ENCODE results near the gene PCP2.

PCP2 gene

GRCh38 chr19:7638802-7639465 lies 5.4 kb upstream of the PCP2 start:
- no peak for DNase-seq (ENCODE audit: low spot score)

DNA sequence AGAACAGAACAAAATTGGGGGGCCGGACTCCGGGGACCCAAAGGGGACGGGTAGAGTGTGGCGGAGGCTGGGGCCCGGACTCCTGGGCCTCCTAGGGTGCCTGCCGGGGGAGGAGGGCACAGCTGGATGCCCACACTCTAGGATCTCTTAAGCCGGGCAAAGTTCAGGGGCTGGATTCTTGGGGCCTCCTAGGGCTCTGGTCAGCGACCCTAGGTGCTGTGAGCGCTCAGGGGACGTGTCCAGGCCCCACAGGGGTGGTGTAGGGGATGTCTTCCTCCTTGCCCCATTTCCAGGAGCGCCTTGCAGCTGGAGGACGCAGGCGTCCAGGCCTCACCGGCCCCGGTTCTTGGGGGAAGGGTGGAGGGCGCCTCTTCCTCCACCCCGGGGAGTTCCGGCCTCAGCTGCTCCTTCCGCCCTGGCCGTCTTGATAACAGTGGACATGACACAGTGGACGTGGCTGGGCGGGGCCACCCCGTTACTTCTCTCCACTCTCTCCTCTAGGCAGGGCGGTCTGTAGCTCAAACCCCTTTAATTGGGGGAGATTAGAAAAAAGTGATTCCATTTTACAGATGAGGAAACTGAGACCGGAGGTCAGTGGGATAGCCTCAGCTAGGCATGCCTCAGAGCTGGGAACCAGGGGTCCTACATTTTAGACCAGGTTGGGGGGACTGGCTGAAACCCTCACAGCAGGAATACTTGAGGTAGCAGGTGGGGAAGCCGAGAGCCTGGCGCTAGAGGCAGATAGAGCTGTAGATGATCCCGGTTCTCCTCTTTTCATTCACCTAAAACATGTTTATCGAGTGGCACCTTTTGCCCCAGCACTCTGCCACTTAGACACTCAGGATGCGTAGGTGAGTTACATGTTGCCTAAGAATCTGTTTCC lies 4.1 kb upstream of the PCP2 start:
- no peak for DNase-seq (ENCODE audit: low spot score)

DNA sequence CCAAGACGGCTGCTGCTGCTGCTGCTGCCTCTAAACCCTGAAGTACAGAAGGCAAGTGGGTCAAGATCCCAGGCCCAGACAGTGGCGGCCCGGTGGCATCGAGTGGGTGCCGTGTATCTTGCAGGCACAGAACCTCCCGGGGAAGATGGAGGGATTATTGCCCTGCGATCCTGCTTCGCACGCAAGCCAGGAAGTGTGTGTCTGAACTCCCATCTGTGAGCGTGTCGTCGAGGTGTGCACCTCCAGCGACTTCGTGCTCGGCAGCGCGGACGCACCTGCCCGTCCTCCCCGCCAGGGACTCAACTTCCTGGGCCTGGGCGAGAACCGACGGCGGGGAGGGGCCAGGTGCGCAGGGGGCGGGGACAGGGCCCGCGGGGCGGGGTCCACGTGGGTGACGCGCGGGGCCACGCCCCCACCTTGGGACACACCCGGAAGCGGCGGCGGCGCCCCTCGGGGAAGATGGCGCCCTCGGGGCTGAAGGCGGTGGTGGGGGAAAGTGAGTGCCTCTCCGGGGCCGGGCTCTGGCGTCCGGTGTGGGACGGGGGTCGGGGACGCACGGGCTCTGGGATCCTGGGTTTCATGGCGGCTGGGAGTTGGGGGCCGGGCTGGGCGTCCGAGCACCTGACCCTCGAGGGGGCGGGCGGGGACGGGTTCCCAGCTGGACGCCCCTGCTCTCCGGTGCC lies 3.3 kb upstream of the PCP2 start, which contains the start of gene STXBP2:
STXBP2 (plus strand) TSS at position 420 of the 683 bp plus-strand sequence; CDS start at position 460, 40 bp downstream.
- peak; percentile 92 for DNase-seq (ENCODE audit: low spot score)

GRCh38 chr19:7636317-7636690 lies 2.8 kb upstream of the PCP2 start:
- DNase-seq (ENCODE audit: low spot score) = no peak

- DNase-seq (ENCODE audit: low spot score) = no peak
These were observed 2.2 kb upstream of the PCP2 start for GRCh38 chr19:7635670-7636069.

GRCh38 chr19:7632340-7633203 lies 947 bp downstream of the PCP2 start:
- no peak for DNase-seq (ENCODE audit: low spot score)

DNA sequence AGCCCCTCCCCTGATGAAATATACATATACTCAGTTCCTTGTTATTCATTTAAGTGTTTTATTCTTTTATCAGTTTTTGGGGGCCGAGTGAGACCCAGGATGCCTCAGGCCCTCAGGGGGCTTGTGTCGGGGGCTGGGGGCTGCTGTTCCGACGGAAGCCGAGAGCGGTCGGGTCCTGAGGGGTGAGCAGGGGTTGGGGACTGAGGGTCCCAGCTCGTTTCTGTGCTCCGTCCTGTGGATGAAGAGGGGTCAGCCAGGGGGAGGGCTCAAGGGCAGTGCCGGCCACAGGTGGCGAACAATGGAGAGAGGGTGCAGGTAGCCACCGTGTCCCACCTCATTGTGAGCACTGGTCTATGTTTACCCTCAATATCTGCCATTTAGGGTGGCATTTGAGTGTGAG lies 1.9 kb downstream of the PCP2 start:
- no peak for DNase-seq (ENCODE audit: low spot score)

GRCh38 chr19:7629347-7630054 lies 4.0 kb downstream of the PCP2 start, which contains the start of the genes PET100 and XAB2:
Gene PET100 (plus strand): TSS chr19:7629793. CDS start chr19:7629834, 41 bp downstream.
Gene XAB2 (minus strand): TSS chr19:7629545. CDS start chr19:7629527, 18 bp downstream.
- peak; percentile 97 for DNase-seq (ENCODE audit: low spot score)

- DNase-seq (ENCODE audit: low spot score) = no peak
These were observed 4.8 kb downstream of the PCP2 start for GRCh38 chr19:7628589-7629311.

DNA sequence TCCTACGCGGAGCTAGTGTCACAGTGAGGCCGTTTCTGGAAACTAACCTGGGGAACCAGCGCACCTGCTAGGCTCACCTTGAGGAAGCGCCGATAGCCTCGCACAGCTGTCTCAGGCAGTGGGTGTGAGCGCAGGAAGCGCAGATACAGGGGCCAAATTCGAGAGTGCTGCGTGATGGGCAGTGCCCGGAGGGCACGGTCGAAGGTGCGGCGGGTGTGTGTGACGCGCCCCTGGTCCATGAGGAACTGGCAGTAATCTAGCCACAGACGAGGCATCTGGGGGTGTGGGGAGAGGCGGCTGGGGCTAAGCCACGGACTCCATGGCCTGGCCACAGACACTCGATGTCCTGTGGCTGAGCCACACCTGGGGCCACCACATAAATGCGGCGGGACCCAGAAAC lies 6.4 kb downstream of the PCP2 start:
- no peak for DNase-seq (ENCODE audit: low spot score)

GRCh38 chr19:7625763-7626372 lies 7.7 kb downstream of the PCP2 start:
- DNase-seq (ENCODE audit: low spot score) = no peak

GRCh38 chr19:7624810-7625209 lies 8.7 kb downstream of the PCP2 start:
- DNase-seq (ENCODE audit: low spot score) = no peak

DNA sequence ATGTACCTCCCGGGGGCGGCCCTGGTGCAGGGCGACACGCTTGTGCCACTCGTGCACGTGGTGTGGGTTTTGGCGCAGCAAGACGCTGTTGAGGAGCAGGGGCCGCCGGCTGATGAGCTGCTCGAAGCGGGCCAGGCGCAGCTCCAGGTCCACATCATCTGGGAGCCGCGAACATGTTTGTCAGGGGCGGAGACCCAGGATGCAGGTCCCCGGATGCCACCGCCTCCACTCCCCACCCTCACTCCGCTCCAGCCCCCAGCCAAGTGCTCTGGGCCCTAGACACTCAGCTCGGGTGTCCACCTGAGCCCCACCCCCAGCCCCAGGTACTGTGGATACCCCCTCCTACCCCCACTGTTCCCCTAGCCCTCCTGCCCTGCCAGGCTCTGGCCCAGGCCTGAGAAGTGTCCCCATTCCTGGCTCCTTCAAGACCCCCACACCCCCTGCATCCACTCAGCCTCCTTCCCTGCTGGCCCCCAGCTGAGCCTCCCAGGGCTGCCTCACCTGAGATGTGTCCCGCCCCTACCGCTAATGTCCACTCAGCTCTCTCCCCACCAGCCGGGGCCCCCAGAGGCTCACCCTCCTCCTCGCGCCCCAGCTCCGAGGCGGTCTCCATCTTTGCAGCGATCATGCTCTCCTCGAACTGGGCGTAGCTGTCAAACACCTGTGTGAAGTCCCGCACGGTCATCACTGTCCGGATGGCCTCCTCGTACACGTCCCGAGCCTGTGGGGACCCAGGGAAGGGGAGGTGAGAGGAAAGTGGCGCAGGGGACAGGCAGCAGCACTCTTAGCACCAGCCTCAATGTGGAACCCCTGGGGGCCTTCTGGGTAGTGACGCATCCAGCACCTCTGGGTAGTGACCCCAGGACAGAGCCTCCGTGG lies 9.6 kb downstream of the PCP2 start:
- no peak for DNase-seq (ENCODE audit: low spot score)

DNA sequence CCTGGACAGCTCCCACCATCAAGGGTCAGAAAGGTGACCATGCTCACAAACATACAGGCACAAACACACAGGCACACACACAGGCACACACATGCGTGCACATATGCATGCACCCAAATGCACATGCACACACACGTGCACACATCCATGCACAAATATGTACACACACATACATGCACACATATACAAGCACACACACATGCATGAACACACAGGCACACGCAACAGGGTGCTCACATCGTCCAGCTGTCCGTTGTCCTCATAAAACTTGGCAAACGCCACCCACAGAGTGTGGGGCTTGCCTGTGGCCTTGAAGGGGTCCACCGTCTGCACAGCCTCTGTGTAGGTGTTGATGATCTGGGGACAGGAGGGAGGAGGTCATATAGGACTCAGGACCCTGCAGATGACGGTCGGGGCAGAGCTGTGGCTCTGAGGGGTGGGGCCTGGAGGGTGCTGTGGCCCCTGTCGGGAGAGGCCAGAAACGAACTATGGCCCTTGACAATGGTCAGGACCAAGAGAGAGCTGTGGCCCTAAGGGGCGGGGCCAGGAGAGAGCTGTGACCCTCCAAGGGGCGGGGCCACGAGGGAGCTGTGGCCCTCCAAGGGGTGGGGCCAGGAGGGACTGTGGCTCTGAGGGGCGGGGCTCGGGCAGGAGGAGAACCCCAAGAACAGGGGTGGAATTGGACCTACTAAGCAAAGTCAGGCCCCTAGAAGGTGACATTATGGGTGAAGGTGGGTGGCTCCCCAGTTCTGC lies 10.4 kb downstream of the PCP2 start:
- DNase-seq (ENCODE audit: low spot score) = no peak

DNA sequence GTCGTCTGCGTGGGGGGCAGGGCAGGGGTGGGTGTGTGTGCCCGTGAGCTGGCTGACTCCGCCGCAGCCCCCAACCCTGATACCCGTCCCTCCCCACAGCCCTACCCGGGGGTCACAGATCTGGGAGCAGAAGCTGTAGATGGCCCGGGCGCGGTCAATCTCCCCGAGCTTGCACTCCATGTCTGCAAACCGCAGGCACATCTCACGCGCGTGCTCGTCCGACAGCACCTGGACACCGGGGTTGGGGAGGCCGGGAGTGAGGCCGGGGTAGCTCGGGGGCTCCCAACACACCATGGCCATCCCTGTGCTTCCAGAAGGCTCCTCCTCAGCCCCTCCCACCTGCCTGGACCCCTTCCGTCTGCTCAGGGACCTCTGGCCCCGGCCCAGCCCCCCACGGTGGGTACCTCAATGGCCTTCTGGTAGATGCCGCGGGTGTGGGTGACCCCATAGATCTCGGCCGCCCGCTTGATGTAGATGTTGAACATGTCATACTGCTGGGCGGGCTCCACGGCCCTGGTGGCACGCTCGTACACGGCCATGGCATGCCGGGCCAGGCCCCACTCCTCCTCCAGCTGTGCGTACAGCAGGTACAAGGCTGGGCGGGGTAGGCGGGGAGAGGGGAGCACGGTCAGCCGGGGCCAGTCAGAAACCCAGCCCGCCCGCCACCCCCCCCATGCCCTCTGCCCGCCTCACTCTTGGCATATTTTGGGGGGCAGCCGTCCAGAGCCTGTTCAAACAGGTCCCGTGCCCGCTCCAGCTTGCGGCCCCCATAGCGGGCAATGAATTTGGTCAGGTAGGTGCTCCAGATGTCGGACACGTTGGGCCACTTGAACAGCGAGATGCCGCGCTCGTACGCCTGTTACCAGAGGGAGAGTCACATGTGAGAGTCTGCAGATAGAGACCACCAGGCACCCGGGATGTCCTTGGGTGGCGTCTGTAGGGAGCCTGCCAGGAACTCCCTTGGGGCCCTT lies 12.8 kb downstream of the PCP2 start:
- no peak for DNase-seq (ENCODE audit: low spot score)

GRCh38 chr19:7619671-7620441 lies 13.7 kb downstream of the PCP2 start:
- DNase-seq (ENCODE audit: low spot score) = no peak

Measured in CD4-positive, alpha-beta T cell treated with Interleukin-6 at 100 ng/mL for 8 hours (primary cell).